AG04450 (cell line): ENCODE data around the gene WDR27. TPM values are rescaled to one million over a fixed set of nuclear protein-coding genes. Genes with fewer than 3 reads are reported as not detected.
"Not testable (repeated sequence)": the region's sequence is repeated elsewhere in the genome, so short reads cannot be mapped to it uniquely, and the experiment has no call there.

Source experiments
- CTCF ChIA-PET: fragments of 300-600, 350-600 bp; formaldehyde crosslinking; extraction: SDS; loops from one replicate; lab custom pipeline; 2022; ENCODE audit warnings: antibody characterized with exemption, inconsistent platforms; lab: Charles Lee
- POLR2A ChIA-PET: fragments of 350-600 bp; formaldehyde crosslinking; extraction: SDS; loops from one replicate; lab custom pipeline; 2021; ENCODE audit warnings: antibody characterized with exemption, inconsistent platforms; lab: Yijun Ruan, JAX
- DNase-seq: peaks from one replicate; pipeline ENCODE4 v3.0.0-alpha.2; 2011; ENCODE audit warnings: low read depth, low spot score
- H3K27ac ChIP-seq: one replicate; pipeline ENCODE4 v1.5.1; 2012; ENCODE audit warnings: low read depth, low read length, control low read depth
- H3K27me3 ChIP-seq: one replicate; pipeline ENCODE4 v1.6.0; 2012; ENCODE audit warnings: low read length; ENCODE audit not compliant: control insufficient read depth, insufficient read depth
- H3K4me3 ChIP-seq: 2 replicates; pipeline ENCODE4 v1.5.1; 2011; ENCODE audit warnings: mild to moderate bottlenecking, low read depth, low read length, control low read depth
- H3K9me3 ChIP-seq: 2 replicates; pipeline ENCODE4 v1.5.1; 2012; ENCODE audit warnings: low read length; ENCODE audit not compliant: control insufficient read depth, insufficient read depth
- CTCF ChIP-seq: IDR thresholded peaks from 2 replicates; pipeline ENCODE4 v1.5.1; 2011; ENCODE audit warnings: low read depth, low read length, control low read depth, inconsistent platforms
- polyA plus RNA-seq: library from polyadenylated mRNA; depleted of rRNA; stranded (reverse); fragments of >200 nt; gene quantifications from 2 replicates; pipeline ENCODE4 v1.2.3, GENCODE V29; 2011

The WDR27 gene
- polyA plus RNA-seq, 1 experiment, result 20.5 TPM

GRCh38 chr6:169618526-169619490, 83.0 kb downstream of the WDR27 start:
- Histone ChIP-seq H3K27ac (peak overlapping the region; percentile 32), H3K27me3 (no peaks in the 10 kb centered on the region), H3K9me3 (peaks cover 11% of the 10 kb centered on the region), H3K4me3 (no peak overlapping the region)
- no peak for TF ChIP-seq CTCF
- CTCF ChIA-PET, result interaction anchor here (0.6 to 2.9 kb wide), 4 partner anchors 21 to 671 kb away, joined by 3 to 7 read pairs (median 3); no protein-coding TSS in a partner anchor
- DNase-seq, result peak; percentile 82
- POLR2A ChIA-PET, result interaction anchor here (0.6 to 1.2 kb wide), 3 partner anchors 82 to 120 kb away, joined by 3 to 7 read pairs (median 3); partner anchors contain the start of genes C6orf120 and WDR27

- ChIA-PET POLR2A (no interaction called here), CTCF (no interaction called here)
- no peak for TF ChIP-seq CTCF
- no peak overlapping the region for H3K27ac ChIP-seq
- H3K9me3 ChIP-seq, result peaks cover 3% of the 10 kb centered on the region
- no peak overlapping the region for H3K4me3 ChIP-seq
- DNase-seq, result no peak
- no peaks in the 10 kb centered on the region for H3K27me3 ChIP-seq
Observed at GRCh38 chr6:169617562-169617961, 84.3 kb downstream of the WDR27 start.

GRCh38 chr6:169608609-169609008, 93.2 kb downstream of the WDR27 start:
- POLR2A ChIA-PET, H3K9me3 ChIP-seq, CTCF ChIA-PET: not testable (repeated sequence)

GRCh38 chr6:169604076-169604475, 97.8 kb downstream of the WDR27 start:
- DNase-seq, result no peak
- TF ChIP-seq CTCF, result no peak
- no peaks in the 10 kb centered on the region for H3K27me3 ChIP-seq
- no peak overlapping the region for H3K4me3 ChIP-seq
- ChIA-PET POLR2A (no interaction called here), CTCF (no interaction called here)
- H3K9me3 ChIP-seq, result no peaks in the 10 kb centered on the region
- no peak overlapping the region for H3K27ac ChIP-seq

More at GRCh38 chr6:169608609-169609008, 93.2 kb downstream of the WDR27 start:
- not testable (repeated sequence) for H3K4me3 ChIP-seq, DNase-seq, H3K27ac ChIP-seq, H3K27me3 ChIP-seq

- H3K4me3 ChIP-seq, POLR2A ChIA-PET, CTCF ChIA-PET, DNase-seq, H3K27me3 ChIP-seq, H3K9me3 ChIP-seq, H3K27ac ChIP-seq: not testable (repeated sequence)
Observed at GRCh38 chr6:169601129-169601528, 100.7 kb downstream of the WDR27 start.

- no peaks in the 10 kb centered on the region; the same call in 1 of the 2 replicates for H3K9me3 ChIP-seq
- no peak overlapping the region for H3K4me3 ChIP-seq
- ChIA-PET CTCF (no interaction called here), POLR2A (no interaction called here)
- DNase-seq, result peak; percentile 13
- TF ChIP-seq CTCF, result no peak
- H3K27me3 ChIP-seq, result no peaks in the 10 kb centered on the region
- H3K27ac ChIP-seq, result no peak overlapping the region
Observed at GRCh38 chr6:169592558-169592957, 109.3 kb downstream of the WDR27 start.
